Activated effector memory CD4-positive, alpha-beta T cell treated with anti-CD3 and anti-CD28 coated beads, Interleukin-2, amount 50 U/mL, for 16 hours (primary cell): ENCODE measurements around the gene ZNF605.
"Not testable (repeated sequence)": the region's sequence is repeated elsewhere in the genome, so short reads cannot be mapped to it uniquely, and the experiment has no call there.

Experiments
- DNase-seq: peaks from one replicate; pipeline ENCODE4 v3.0.0-alpha.2; 2020

Gene ZNF605

DNA sequence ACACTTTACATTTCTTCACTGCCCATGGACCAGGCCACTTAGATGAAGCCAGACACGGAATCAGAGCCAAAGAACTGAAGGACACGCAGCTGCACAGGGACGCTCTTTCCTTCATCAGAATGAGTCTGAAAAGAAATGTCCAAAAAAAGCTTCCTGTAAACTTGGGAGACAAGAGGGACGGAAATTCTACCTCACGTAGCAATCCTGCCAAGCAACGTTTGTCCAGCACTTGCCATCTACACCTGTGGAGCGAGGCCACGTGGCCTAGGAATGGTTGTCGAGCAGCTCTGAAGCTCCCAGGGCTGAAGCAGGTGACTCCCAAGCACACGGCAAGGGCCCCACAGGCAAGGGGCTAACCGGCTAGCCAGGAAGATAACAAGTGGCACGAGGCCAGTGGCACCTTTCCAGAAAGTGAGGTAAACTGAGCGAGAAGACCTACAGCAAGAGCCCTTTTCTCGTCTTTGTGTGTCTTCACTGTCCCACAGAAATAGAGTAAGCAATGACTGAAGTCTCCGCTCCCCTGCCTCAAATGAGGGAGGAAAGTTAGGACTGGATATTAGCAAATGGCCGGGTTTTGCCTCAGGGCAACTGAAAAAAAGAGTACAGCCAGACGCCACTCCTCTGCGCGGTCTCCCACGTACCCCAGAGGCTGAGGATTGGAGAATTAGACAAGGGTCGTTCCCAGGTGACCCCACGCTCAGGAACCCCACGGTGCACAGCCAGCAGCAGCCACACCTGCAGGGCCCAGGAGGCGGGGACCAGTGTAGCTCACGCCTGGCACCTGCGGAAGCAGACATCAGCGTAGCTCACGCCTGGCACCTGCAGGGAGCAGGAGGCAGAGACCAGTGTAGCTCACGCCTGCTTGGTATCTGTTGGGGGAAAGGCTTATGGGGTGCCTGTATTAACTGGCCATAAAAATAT, 7.7 kb downstream of the ZNF605 start:
- no peak for DNase-seq

- no peak for DNase-seq
Observed at GRCh38 chr12:132946246-132946820, 9.8 kb downstream of the ZNF605 start.

DNA sequence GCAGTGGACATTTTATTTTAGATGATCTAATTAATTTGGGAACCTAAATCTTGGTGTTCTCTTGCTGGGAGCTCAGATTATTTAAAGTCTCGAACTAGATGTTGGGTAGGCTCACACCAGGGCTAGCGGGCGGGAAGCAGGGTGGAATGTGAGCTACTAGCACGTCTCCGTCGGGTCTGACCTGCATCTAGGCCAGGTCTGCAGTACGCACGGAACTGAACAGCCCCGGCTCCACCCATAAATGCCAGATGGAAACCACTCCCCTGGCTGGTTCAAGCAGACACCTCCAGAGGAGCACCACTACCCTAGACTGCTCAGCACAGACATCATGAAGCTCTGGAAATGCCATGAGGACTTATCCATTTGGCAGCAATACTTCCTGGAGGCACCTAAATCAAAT, 10.3 kb downstream of the ZNF605 start:
- no peak for DNase-seq

- DNase-seq, result no peak
Observed at GRCh38 chr12:132942611-132943010, 13.5 kb downstream of the ZNF605 start.

- no peak for DNase-seq
Observed at GRCh38 chr12:132941336-132941954, 14.7 kb downstream of the ZNF605 start.

DNA sequence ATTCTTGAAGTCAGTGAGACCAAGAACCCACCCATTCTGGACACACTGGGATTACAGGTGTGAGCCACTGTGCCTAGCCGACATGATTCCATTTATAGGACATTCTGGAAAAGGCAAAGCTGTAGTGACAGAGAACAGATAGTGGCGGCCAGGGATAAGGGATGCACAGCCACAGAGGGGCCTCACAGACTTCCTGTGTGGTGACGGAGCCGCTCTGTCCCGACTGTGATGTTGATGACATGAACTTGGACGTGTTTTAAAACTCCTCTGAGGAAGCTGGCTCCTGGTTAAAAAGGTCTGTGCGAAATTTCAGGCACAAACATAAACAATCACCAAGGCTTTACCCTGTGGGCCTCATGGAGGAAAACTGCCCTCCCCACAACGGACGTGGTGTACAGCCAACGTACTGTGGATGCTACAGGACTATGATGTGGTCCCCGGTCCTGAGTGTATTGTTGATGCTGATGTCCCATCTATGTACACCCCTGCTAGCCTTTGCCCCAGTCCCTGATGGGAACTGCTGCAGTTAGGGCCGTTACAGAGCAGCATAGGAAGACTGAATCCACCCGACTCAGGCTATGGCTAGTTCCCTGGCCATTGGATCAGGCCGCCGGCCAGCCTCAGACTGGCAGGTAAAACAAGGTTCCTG, 15.9 kb downstream of the ZNF605 start:
- no peak for DNase-seq

GRCh38 chr12:132938807-132939206, 17.3 kb downstream of the ZNF605 start:
- not testable (repeated sequence) for DNase-seq

GRCh38 chr12:132937476-132937875, 18.6 kb downstream of the ZNF605 start:
- DNase-seq, result no peak

DNA sequence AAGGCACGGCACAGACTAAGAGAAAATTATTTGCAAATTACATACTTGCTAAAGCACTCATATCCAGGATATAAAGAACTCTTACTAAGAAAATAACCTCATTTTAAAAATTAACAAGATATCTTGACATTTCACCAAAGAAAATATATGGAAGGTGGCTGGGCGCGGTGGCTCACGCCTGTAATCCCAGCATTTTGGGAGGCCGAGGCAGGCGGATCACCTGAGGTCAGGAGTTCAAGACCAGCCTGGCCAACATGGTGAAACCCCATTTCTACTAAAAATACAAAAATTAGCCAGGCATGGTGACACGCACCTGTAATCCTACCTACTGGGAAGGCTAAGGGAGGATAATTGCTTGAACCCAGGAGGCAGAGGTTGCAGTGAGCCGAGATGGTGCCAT, 19.2 kb downstream of the ZNF605 start:
- DNase-seq, result not testable (repeated sequence)

GRCh38 chr12:132936163-132936562, 19.9 kb downstream of the ZNF605 start:
- DNase-seq, result no peak

DNA sequence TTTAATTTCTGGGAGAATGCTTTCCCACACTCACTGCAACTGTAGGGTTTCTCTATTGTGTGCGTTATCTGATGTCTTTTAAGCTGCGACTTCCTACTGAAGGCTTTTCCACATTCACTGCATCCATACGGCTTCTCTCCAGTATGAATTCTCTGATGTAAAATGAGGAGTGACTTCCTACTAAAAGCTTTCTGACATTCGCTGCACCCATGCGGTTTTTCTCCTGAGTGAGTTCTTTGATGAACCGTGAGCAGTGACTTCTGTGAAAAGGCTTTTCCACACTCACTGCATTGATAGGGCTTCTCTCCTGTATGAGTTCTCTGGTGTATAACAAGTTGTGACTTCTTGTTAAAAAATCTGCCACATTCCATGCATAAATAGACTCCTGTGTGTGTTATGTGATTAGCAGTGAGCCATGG, 29.7 kb downstream of the ZNF605 start:
- no peak for DNase-seq

DNA sequence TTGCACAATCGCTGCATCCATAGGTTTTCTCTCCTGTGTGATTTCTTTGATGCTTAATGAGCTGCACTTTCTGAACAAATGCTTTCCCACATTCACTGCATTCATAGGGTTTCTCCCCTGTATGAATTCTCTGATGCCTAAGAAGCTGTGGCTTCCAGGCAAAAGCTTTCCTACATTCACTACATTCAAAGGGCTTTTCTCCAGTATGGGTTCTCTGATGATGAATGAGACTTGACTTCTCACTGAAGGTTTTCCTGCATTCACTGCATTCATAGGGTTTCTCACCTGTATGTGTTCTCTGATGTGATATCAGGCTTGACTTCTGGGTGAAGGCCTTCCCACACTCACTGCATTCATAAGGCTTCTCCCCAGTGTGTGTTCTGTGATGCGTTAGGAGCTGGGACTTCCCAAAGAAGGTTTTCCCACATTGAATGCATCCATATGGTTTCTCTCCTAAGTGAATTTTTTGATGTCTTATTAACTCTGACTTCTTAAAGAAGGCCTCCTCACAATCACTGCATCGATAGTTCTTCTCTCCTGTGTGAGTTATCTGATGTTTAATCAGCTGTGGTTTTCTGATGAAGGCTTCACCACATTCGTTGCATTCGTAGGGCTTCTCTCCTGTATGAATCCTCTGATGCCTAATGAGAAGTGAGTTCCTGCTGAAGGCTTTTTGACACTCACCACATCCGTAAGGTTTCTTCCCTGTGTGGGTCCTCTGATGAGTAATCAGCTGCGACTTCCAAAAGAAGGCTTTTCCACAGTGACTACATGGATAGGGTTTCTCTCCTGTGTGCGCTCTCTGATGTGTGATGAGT, 30.3 kb downstream of the ZNF605 start:
- DNase-seq, result no peak

- no peak for DNase-seq
Observed at GRCh38 chr12:132924356-132924755, 31.8 kb downstream of the ZNF605 start.

DNA sequence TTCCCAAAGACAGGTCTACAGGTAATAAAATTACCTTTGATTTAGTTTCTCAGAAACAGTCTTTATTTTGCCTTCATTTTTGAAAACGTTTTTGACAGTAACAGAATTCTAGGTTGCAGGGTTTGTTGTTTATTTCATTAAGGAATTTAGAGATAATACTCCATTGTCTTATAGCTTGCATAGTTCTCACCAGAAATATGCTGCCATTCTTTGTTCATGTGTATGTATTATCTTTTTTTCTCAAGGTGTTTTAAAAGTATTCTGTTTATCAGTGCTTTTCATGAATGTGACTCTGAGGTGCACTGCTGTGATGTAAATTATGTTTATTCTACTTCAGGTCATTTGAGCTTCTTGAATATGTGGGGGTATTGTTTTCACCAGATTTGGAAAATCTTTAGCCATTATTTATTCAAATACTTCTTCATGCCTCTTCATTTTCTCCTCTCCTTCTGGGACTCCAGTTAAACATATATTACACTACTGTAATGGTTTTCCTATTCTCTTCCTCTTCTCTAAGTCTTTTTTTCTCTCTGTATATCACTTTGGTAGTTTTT, 32.7 kb downstream of the ZNF605 start:
- no peak for DNase-seq

DNA sequence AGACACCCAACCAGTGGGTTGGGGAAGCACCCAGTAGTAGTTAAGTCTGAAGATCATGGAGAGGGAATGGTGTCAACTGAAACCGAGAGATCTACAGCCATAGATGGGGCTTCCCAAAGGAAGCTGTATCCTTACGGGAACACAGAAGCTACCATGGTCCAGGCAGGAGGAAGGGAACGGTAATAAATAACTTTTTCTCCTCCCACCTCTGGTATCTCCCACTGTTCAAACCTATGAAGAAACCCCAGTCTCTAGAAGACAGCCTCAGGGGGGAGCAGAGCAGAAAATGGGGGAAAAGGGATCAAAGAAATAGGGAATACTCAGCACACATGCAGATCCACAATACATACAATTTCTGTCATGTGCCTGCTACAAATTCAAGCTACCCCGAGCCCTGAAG, 33.4 kb downstream of the ZNF605 start:
- DNase-seq, result no peak

DNA sequence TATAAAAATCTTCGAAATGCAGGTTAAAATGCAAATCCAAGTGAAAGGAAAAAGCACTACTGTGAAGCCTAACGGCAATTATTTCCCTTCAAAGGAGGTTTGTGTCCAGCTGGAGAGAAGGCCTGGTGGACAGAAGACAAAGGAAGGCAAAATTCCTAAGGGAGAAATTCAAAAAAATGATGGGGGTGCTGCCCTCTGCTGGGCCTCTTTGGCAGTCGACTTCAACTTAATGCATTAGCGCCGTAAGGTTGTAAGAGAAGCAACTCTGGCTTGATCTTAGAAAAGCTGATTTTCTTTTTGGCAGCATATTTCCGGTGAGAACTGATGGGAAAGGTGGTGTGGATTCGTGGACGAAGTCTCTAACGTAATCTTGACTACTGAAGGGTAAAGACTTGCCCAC, 34.4 kb downstream of the ZNF605 start:
- no peak for DNase-seq

GRCh38 chr12:132918680-132919079, 37.4 kb downstream of the ZNF605 start:
- DNase-seq, result no peak

DNA sequence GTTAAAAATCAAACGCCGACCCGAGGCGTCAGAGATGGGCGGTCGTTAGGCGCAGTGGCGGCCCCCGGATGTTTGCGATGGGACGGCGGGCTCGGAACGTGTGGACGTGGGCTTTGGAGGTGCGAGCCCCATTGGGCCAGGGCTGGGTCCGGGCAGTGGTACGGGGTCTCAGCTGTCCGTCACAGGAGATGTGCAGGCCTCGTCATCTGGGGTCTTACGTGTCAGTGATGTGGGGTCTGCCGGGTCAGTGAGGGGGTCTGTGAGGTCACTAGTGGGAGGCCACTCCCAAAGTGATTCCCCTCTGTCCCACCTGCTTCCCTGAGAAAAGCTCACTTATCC, 47.1 kb downstream of the ZNF605 start:
- no peak for DNase-seq

- DNase-seq, result peak; percentile 98
Observed at GRCh38 chr12:132908145-132909029, 47.7 kb downstream of the ZNF605 start.

GRCh38 chr12:132907789-132908144, 48.3 kb downstream of the ZNF605 start:
- not testable (repeated sequence) for DNase-seq

GRCh38 chr12:132907216-132907615, 48.9 kb downstream of the ZNF605 start:
- DNase-seq, result no peak
